ENCODE results near the gene POU6F1.

DNA sequence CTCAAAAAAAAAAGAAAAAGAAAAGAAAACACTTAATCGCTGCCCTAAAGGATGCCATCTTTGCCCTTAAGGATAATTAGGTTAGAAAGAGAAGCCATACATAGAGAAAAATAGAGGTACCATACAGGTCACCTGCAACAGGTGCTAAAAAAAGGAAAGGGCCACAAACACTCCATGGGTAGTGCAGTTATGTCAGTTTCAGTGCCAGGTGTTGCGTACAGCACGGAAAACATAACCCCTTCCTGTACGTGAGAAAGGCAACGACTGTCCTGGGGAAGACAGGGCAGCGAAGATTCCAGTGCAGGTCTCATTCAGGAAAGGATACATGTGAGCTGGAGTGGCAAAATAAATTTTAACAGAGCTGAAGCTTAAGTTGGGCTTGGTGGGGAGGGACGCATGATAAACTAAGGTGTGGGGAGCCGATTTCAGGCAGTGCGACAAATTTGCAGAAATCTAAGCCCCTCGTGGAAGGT, 20.2 kb upstream of the POU6F1 start:
- TF ChIP-seq TAF1 (IDR thresholded peaks at IDR 0.05; ENCODE audit: borderline replicate concordance, low read depth, low read length), result no peak
- TF ChIP-seq, protein P1, sequence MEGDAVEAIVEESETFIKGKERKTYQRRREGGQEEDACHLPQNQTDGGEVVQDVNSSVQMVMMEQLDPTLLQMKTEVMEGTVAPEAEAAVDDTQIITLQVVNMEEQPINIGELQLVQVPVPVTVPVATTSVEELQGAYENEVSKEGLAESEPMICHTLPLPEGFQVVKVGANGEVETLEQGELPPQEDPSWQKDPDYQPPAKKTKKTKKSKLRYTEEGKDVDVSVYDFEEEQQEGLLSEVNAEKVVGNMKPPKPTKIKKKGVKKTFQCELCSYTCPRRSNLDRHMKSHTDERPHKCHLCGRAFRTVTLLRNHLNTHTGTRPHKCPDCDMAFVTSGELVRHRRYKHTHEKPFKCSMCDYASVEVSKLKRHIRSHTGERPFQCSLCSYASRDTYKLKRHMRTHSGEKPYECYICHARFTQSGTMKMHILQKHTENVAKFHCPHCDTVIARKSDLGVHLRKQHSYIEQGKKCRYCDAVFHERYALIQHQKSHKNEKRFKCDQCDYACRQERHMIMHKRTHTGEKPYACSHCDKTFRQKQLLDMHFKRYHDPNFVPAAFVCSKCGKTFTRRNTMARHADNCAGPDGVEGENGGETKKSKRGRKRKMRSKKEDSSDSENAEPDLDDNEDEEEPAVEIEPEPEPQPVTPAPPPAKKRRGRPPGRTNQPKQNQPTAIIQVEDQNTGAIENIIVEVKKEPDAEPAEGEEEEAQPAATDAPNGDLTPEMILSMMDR (IDR thresholded peaks at IDR 0.05 in 2 of 3, conservative IDR thresholded peaks at IDR 0.05 in 1 of 3; ENCODE audit: control insufficient read depth in 2 of 3, extremely low read depth in 1 of 3, insufficient read depth in 1 of 3, low read depth in 3 of 3, low read length in 3 of 3), result no peak
- TF ChIP-seq, protein P2, sequence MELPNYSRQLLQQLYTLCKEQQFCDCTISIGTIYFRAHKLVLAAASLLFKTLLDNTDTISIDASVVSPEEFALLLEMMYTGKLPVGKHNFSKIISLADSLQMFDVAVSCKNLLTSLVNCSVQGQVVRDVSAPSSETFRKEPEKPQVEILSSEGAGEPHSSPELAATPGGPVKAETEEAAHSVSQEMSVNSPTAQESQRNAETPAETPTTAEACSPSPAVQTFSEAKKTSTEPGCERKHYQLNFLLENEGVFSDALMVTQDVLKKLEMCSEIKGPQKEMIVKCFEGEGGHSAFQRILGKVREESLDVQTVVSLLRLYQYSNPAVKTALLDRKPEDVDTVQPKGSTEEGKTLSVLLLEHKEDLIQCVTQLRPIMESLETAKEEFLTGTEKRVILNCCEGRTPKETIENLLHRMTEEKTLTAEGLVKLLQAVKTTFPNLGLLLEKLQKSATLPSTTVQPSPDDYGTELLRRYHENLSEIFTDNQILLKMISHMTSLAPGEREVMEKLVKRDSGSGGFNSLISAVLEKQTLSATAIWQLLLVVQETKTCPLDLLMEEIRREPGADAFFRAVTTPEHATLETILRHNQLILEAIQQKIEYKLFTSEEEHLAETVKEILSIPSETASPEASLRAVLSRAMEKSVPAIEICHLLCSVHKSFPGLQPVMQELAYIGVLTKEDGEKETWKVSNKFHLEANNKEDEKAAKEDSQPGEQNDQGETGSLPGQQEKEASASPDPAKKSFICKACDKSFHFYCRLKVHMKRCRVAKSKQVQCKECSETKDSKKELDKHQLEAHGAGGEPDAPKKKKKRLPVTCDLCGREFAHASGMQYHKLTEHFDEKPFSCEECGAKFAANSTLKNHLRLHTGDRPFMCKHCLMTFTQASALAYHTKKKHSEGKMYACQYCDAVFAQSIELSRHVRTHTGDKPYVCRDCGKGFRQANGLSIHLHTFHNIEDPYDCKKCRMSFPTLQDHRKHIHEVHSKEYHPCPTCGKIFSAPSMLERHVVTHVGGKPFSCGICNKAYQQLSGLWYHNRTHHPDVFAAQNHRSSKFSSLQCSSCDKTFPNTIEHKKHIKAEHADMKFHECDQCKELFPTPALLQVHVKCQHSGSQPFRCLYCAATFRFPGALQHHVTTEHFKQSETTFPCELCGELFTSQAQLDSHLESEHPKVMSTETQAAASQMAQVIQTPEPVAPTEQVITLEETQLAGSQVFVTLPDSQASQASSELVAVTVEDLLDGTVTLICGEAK (IDR thresholded peaks at IDR 0.05; ENCODE audit: borderline replicate concordance), result no peak
- TF ChIP-seq POLR2A (IDR thresholded peaks at IDR 0.05; ENCODE audit: low read depth, low read length), result no peak
- TF ChIP-seq, protein P3, sequence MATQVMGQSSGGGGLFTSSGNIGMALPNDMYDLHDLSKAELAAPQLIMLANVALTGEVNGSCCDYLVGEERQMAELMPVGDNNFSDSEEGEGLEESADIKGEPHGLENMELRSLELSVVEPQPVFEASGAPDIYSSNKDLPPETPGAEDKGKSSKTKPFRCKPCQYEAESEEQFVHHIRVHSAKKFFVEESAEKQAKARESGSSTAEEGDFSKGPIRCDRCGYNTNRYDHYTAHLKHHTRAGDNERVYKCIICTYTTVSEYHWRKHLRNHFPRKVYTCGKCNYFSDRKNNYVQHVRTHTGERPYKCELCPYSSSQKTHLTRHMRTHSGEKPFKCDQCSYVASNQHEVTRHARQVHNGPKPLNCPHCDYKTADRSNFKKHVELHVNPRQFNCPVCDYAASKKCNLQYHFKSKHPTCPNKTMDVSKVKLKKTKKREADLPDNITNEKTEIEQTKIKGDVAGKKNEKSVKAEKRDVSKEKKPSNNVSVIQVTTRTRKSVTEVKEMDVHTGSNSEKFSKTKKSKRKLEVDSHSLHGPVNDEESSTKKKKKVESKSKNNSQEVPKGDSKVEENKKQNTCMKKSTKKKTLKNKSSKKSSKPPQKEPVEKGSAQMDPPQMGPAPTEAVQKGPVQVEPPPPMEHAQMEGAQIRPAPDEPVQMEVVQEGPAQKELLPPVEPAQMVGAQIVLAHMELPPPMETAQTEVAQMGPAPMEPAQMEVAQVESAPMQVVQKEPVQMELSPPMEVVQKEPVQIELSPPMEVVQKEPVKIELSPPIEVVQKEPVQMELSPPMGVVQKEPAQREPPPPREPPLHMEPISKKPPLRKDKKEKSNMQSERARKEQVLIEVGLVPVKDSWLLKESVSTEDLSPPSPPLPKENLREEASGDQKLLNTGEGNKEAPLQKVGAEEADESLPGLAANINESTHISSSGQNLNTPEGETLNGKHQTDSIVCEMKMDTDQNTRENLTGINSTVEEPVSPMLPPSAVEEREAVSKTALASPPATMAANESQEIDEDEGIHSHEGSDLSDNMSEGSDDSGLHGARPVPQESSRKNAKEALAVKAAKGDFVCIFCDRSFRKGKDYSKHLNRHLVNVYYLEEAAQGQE (IDR thresholded peaks at IDR 0.05; ENCODE audit: low read depth, low read length), result no peak
- no peak for TF ChIP-seq SIN3A (IDR thresholded peaks at IDR 0.05; ENCODE audit: low read depth, low read length)
- TF ChIP-seq, protein P4, sequence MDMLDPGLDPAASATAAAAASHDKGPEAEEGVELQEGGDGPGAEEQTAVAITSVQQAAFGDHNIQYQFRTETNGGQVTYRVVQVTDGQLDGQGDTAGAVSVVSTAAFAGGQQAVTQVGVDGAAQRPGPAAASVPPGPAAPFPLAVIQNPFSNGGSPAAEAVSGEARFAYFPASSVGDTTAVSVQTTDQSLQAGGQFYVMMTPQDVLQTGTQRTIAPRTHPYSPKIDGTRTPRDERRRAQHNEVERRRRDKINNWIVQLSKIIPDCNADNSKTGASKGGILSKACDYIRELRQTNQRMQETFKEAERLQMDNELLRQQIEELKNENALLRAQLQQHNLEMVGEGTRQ (IDR thresholded peaks at IDR 0.05; ENCODE audit: borderline replicate concordance, low read depth, low read length), result no peak
